Body of pancreas (tissue), 4 donors: ENCODE data around the gene MYDGF.

Source experiments
- POLR2A ChIP-seq, 3 donors: fragments of 450-650 bp; IDR thresholded peaks; one replicate each; pipeline ENCODE4 v1.6.1; 2016; ENCODE audit warnings: antibody characterized with exemption in 3 of 3, mild to moderate bottlenecking in 2 of 3
- TF ChIP-seq, protein P1 (sequence below), 7 experiments: fragments of 450-650 bp in 4 of 7; fragments of 200-600 bp in 3 of 7; sonication (generic) in 3 of 7; IDR thresholded peaks; one replicate each; pipeline ENCODE4 v1.5.1; 2016 to 2019; ENCODE audit warnings: antibody characterized with exemption in 7 of 7

DNA sequence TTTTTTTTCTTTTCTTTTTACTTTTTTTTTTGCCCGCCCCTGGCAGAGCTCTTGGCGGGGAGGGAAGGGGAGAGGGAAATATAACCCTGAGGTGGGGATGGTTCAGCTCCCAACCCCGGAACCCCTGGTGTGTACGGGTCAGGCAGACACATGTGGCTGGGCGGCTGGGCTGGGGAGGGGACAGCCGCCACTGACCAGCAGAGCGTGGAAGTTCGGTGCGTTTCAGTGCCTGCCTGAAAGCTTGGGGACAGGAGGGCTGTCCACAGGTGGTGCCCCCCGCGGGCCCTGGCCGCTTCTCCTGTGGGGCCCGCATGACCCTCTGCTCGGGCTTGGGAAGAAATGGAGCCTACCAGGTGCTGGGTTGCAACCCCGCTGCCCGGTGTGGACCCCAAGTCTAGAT lies 5.2 kb upstream of the MYDGF start:
- TF ChIP-seq, protein P1, sequence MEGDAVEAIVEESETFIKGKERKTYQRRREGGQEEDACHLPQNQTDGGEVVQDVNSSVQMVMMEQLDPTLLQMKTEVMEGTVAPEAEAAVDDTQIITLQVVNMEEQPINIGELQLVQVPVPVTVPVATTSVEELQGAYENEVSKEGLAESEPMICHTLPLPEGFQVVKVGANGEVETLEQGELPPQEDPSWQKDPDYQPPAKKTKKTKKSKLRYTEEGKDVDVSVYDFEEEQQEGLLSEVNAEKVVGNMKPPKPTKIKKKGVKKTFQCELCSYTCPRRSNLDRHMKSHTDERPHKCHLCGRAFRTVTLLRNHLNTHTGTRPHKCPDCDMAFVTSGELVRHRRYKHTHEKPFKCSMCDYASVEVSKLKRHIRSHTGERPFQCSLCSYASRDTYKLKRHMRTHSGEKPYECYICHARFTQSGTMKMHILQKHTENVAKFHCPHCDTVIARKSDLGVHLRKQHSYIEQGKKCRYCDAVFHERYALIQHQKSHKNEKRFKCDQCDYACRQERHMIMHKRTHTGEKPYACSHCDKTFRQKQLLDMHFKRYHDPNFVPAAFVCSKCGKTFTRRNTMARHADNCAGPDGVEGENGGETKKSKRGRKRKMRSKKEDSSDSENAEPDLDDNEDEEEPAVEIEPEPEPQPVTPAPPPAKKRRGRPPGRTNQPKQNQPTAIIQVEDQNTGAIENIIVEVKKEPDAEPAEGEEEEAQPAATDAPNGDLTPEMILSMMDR (IDR thresholded peaks at IDR 0.05) = no peak
- TF ChIP-seq POLR2A (IDR thresholded peaks at IDR 0.05) = no peak
